NK-92 (cell line): Measurements from ENCODE around the gene CBX5.
"Not testable (repeated sequence)": the region's sequence is repeated elsewhere in the genome, so short reads cannot be mapped to it uniquely, and the experiment has no call there.

Source experiments
- DNase-seq: peaks from one replicate; lab custom pipeline; 2025; ENCODE audit not compliant: unreplicated experiment; lab: John Stamatoyannopoulos, UW

Gene CBX5

GRCh38 chr12:54228471-54228870 lies 51.5 kb downstream of the CBX5 start:
- no peak for DNase-seq

- not testable (repeated sequence) for DNase-seq
Observed at GRCh38 chr12:54227927-54228326, 52.0 kb downstream of the CBX5 start.

GRCh38 chr12:54227376-54227775 lies 52.5 kb downstream of the CBX5 start:
- DNase-seq = no peak

- DNase-seq = no peak
Observed at GRCh38 chr12:54225666-54226065, 54.3 kb downstream of the CBX5 start.

- no peak for DNase-seq
Observed at GRCh38 chr12:54222609-54223008, 57.3 kb downstream of the CBX5 start.

GRCh38 chr12:54221402-54221984 lies 58.4 kb downstream of the CBX5 start:
- DNase-seq = no peak

- no peak for DNase-seq
Observed at GRCh38 chr12:54220567-54220966, 59.4 kb downstream of the CBX5 start.

GRCh38 chr12:54220092-54220557 lies 59.8 kb downstream of the CBX5 start:
- no peak for DNase-seq

GRCh38 chr12:54217774-54218241 lies 62.1 kb downstream of the CBX5 start:
- no peak for DNase-seq

GRCh38 chr12:54216797-54217661 lies 62.9 kb downstream of the CBX5 start:
- DNase-seq = no peak

- DNase-seq = no peak
Observed at GRCh38 chr12:54215989-54216796, 63.7 kb downstream of the CBX5 start.

- DNase-seq = peak; percentile 32
Observed at GRCh38 chr12:54214553-54215406, 65.1 kb downstream of the CBX5 start.

GRCh38 chr12:54213079-54213478 lies 66.8 kb downstream of the CBX5 start:
- DNase-seq = no peak

- no peak for DNase-seq
Observed at GRCh38 chr12:54211920-54212319, 68.0 kb downstream of the CBX5 start.

GRCh38 chr12:54210400-54210790 lies 69.5 kb downstream of the CBX5 start:
- no peak for DNase-seq

- no peak for DNase-seq
Observed at GRCh38 chr12:54208591-54208990, 71.3 kb downstream of the CBX5 start.

GRCh38 chr12:54207539-54208294 lies 72.2 kb downstream of the CBX5 start:
- no peak for DNase-seq

GRCh38 chr12:54206791-54207190 lies 73.1 kb downstream of the CBX5 start:
- DNase-seq = no peak

- no peak for DNase-seq
Observed at GRCh38 chr12:54204316-54204715, 75.6 kb downstream of the CBX5 start.
